Urinary bladder (tissue), 4 donors: ENCODE data around the gene ZFYVE19. TPM values are rescaled to one million over a fixed set of nuclear protein-coding genes. Genes with fewer than 3 reads are reported as not detected.

ENCODE experiments used
- DNase-seq: peaks from one replicate; pipeline ENCODE4 v3.0.0-alpha.2; 2015; ENCODE audit errors: extremely low spot score
- H3K27ac ChIP-seq: one replicate; pipeline ENCODE4 v1.5.1; 2013; ENCODE audit warnings: low read depth, mild to moderate bottlenecking, moderate library complexity
- H3K36me3 ChIP-seq: one replicate; pipeline ENCODE4 v1.6.1; 2013; ENCODE audit warnings: mild to moderate bottlenecking, moderate library complexity; ENCODE audit not compliant: insufficient read depth
- H3K4me1 ChIP-seq: one replicate; pipeline ENCODE4 v1.6.1; 2013; ENCODE audit warnings: mild to moderate bottlenecking, moderate library complexity; ENCODE audit not compliant: insufficient read depth
- H3K4me3 ChIP-seq: one replicate; pipeline ENCODE4 v1.5.1; 2013; ENCODE audit warnings: low read depth, low read length
- WGBS: extraction: QIAGEN DNeasy Blood & Tissue Kit; methylation state at CpG from one replicate; pipeline ENCODE4 v1.1.7; 2013; 5-methylcytosine and 5-hydroxymethylcytosine counted together
- polyA plus RNA-seq: library from polyadenylated mRNA; stranded (reverse); fragments of 200-250 nt; gene quantifications from one replicate; pipeline ENCODE4 v1.2.3, GENCODE V29; 2013
- total RNA-seq: library from RNA; depleted of rRNA; stranded (reverse); fragments of >200 nt; gene quantifications from one replicate; pipeline ENCODE4 v1.2.3, GENCODE V29; 2014
- donor health status: healthy with polysubstance abuse.
- donor health status: healthy.

Gene ZFYVE19
- total and polyA plus RNA-seq, 2 donors = 20.3 to 26.4 TPM

GRCh38 chr15:40789999-40790398, 16.9 kb upstream of the ZFYVE19 start:
- H3K36me3 ChIP-seq = no peaks in the 10 kb centered on the region
- DNase-seq = no peak
- H3K4me1 ChIP-seq = peaks cover 8% of the 10 kb centered on the region
- no peak overlapping the region for H3K4me3 ChIP-seq
- no peak overlapping the region for H3K27ac ChIP-seq
- WGBS = 95% methylated on average over 8 of the region's 8 CpGs

DNA sequence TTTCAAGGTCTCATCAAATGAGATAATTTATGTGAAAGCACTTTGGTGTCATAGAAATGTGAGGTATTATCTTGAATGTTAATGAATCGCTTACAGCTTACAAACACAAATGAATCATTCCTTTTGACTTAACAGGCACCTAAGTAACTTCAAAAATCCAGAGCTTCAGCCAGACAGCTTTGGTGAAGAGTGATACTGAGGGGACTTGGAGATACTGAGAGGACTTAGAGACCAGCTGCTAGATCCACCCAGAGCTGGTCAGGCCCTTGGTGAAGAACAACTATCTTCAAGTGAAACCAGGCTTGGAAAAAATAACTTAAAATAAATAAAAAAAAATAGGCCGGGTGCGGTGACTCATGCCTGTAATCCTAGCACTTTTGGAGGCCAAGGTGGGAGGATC, 16.2 kb upstream of the ZFYVE19 start:
- Histone ChIP-seq H3K4me3 (no peak overlapping the region), H3K4me1 (peaks cover 7% of the 10 kb centered on the region), H3K27ac (no peak overlapping the region), H3K36me3 (no peaks in the 10 kb centered on the region)
- DNase-seq = no peak
- WGBS = 62% methylated on average over 3 of the region's 3 CpGs

- no peak for DNase-seq
- H3K36me3 ChIP-seq = no peaks in the 10 kb centered on the region
- 80% methylated on average over 3 of the region's 3 CpGs for WGBS
- no peak overlapping the region for H3K27ac ChIP-seq
- no peak overlapping the region for H3K4me3 ChIP-seq
- peaks cover 6% of the 10 kb centered on the region for H3K4me1 ChIP-seq
Measured at GRCh38 chr15:40792394-40792793, 14.5 kb upstream of the ZFYVE19 start.

- H3K4me1 ChIP-seq = peaks cover 6% of the 10 kb centered on the region
- no peak overlapping the region for H3K27ac ChIP-seq
- no peak overlapping the region for H3K4me3 ChIP-seq
- 76% methylated on average over 9 of the region's 9 CpGs for WGBS
- DNase-seq = no peak
- no peaks in the 10 kb centered on the region for H3K36me3 ChIP-seq
Measured at GRCh38 chr15:40793216-40793989, 13.5 kb upstream of the ZFYVE19 start.

DNA sequence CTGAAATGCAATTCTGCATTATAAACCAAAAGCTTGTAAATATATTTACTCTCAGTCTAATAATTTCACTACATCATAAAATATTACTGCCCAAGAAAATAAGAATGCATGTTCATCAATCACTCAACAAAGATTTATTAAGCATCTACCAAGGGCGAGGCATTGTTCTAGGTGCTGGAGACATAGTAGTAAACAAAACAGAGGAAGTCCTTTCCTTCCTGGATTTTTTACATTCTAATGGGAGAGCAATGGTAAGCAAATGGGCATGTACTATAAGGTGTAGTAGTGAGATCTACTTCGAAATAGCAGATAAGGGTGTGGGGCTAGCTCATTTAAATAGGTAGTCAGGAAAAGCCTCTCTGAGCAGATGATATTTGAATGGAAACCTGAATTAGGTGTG, 10.8 kb upstream of the ZFYVE19 start:
- Histone ChIP-seq H3K4me3 (no peak overlapping the region), H3K27ac (no peak overlapping the region), H3K4me1 (no peaks in the 10 kb centered on the region), H3K36me3 (no peaks in the 10 kb centered on the region)
- no peak for DNase-seq
- 71% methylated on average over 2 of the region's 2 CpGs for WGBS

DNA sequence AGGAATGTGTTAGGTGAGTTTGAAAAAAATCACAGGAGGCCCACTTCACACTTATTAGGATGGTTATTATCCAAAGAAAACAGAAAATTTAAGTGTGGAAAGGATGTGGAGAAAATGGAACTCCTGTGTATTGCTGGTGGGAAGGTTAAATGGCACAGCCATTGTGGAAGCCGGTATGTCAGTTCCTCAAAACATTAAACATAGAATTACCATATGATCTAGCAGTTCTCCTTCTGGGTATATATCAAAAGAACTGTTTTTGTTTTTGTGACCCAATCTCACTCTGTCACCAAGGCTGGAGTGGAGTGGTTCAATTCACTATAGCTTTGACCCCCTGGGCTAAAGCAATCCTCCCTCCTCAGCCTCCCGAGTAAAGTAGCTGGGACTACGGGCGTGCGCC, 10.4 kb upstream of the ZFYVE19 start:
- no peak for DNase-seq

GRCh38 chr15:40799523-40799922, 7.4 kb upstream of the ZFYVE19 start:
- 91% methylated on average over 3 of the region's 3 CpGs for WGBS
- Histone ChIP-seq H3K27ac (no peak overlapping the region), H3K4me3 (no peak overlapping the region), H3K36me3 (no peaks in the 10 kb centered on the region), H3K4me1 (no peaks in the 10 kb centered on the region)
- DNase-seq = no peak

More for the DNA sequence above, 10.4 kb upstream of the ZFYVE19 start:
- Histone ChIP-seq H3K4me1 (no peaks in the 10 kb centered on the region), H3K27ac (no peak overlapping the region), H3K4me3 (no peak overlapping the region), H3K36me3 (no peaks in the 10 kb centered on the region)
- WGBS = 96% methylated on average over 5 of the region's 5 CpGs

DNA sequence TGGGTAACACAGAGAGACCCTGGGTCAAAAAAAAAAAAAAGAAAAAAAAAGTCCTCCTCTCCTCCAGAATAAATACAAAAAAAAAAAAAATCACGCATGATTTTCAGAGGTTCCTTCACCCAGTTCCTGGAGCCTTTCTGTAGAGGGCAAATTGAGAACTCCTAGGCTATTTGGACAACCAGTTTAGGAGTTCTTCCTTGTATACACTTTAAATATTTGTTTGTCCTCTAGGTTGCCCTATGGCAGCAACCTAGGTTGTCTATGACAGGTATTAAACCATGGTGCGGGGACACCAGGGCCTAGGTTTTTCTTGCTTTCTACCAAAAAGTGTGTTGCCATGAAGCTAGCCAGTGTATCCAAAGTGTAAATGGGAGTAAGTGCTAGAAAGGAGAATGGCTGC, 3.8 kb upstream of the ZFYVE19 start:
- no peak overlapping the region for H3K27ac ChIP-seq

GRCh38 chr15:40803688-40804087, 3.2 kb upstream of the ZFYVE19 start:
- Histone ChIP-seq H3K36me3 (no peaks in the 10 kb centered on the region), H3K4me1 (no peaks in the 10 kb centered on the region), H3K4me3 (no peak overlapping the region), H3K27ac (no peak overlapping the region)
- DNase-seq = no peak
- WGBS = 94% methylated on average over 1 of the region's 1 CpG

More for the DNA sequence above, 3.8 kb upstream of the ZFYVE19 start:
- H3K4me1 ChIP-seq = no peaks in the 10 kb centered on the region
- no peak for DNase-seq
- no peaks in the 10 kb centered on the region for H3K36me3 ChIP-seq
- 93% methylated on average over 2 of the region's 2 CpGs for WGBS
- no peak overlapping the region for H3K4me3 ChIP-seq

- H3K4me1 ChIP-seq = no peaks in the 10 kb centered on the region
- 2% methylated on average over 2 of the region's 2 CpGs for WGBS
- DNase-seq = no peak
Measured at GRCh38 chr15:40806672-40807027, 239 bp upstream of the ZFYVE19 start.

GRCh38 chr15:40807888-40808461, 1.1 kb downstream of the ZFYVE19 start:
- Histone ChIP-seq H3K4me3 (peak overlapping the region; percentile 64), H3K36me3 (no peaks in the 10 kb centered on the region), H3K4me1 (no peaks in the 10 kb centered on the region), H3K27ac (no peak overlapping the region)
- no peak for DNase-seq
- 11% methylated on average over 19 of the region's 19 CpGs for WGBS

More at GRCh38 chr15:40806672-40807027, 239 bp upstream of the ZFYVE19 start:
- H3K36me3 ChIP-seq = no peaks in the 10 kb centered on the region
- H3K27ac ChIP-seq = peak overlapping the region; percentile 42
- H3K4me3 ChIP-seq = peak overlapping the region; percentile 64

DNA sequence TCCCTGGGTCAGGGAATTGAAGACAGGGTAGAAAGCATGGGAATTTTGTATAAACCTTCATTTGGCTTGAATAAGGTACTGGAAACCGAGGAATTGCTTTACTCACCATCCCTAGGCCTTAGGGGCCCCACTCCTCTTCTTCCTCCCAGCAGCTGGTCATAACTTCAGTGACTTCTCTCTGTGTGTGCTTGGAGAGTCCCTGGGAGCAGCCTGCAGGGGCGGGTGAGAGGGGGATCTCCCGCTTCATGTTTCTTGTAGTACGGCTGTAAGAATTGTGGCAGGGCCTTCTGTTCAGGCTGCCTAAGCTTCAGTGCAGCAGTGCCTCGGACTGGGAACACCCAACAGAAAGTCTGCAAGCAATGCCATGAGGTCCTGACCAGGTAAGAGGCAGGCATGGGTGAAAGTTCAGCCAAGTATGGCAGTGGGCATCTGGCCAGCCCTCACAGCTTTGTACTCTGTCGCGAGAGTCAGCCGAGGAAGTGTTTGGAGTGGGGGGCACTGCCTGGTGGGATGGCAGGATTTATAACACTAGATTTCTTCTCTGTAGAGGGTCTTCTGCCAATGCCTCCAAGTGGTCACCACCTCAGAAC, 2.1 kb downstream of the ZFYVE19 start:
- WGBS = 81% methylated on average over 8 of the region's 8 CpGs
- DNase-seq = no peak
- H3K4me3 ChIP-seq = no peak overlapping the region

GRCh38 chr15:40812721-40813425, 6.0 kb downstream of the ZFYVE19 start:
- Histone ChIP-seq H3K36me3 (no peaks in the 10 kb centered on the region), H3K4me3 (no peak overlapping the region), H3K4me1 (no peaks in the 10 kb centered on the region), H3K27ac (no peak overlapping the region)
- WGBS = 95% methylated on average over 12 of the region's 12 CpGs
- no peak for DNase-seq

More for the DNA sequence above, 2.1 kb downstream of the ZFYVE19 start:
- Histone ChIP-seq H3K4me1 (no peaks in the 10 kb centered on the region), H3K36me3 (no peaks in the 10 kb centered on the region), H3K27ac (no peak overlapping the region)
